Activated naive CD4-positive, alpha-beta T cell (primary cell): ENCODE results near the gene TMEM30A.

Experiments used
- DNase-seq, 4 experiments: peaks; one replicate each; lab custom pipeline; 2025; lab: John Stamatoyannopoulos, UW

Gene TMEM30A

DNA sequence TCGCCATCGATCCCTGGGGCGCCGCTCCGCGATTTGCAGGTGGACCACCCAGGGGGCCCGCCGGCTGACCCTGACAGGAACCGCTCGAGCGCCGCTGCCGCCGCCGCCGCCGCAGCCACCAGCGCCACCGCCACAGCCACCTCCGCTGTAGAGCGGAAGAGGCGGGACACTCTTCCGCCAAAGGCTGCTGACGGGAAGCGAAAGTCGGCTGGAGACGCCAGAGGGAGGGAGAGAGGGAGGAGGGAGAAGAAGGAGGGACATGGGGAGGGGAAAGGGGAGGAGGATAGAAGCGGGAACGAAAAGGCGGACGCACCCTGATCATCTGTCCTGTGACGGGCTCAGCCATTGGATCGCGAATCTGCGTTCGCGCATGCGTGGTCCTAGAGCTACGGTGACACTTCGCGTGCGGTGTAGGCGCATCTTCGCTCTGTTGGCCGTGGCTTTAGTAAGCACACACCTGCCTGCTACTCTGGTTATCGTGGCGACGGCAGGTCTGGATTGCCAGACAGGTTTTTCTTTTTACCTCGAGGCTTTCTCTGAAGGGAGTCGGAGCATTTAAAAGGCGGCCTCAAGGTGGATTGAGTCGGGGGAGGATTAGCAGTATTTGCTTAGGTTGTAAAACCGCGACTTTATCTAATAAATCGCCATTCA lies at the start of gene TMEM30A:
Gene TMEM30A, minus strand, starts transcription at position 161 of the 651 bp plus-strand sequence. Its CDS starts 154 bp downstream, at position 7.
- DNase-seq, result peak; percentile 82 to 90 (median 86)

- DNase-seq, result no peak
Measured at GRCh38 chr6:75333676-75334200, 49.1 kb upstream of the TMEM30A start.

DNA sequence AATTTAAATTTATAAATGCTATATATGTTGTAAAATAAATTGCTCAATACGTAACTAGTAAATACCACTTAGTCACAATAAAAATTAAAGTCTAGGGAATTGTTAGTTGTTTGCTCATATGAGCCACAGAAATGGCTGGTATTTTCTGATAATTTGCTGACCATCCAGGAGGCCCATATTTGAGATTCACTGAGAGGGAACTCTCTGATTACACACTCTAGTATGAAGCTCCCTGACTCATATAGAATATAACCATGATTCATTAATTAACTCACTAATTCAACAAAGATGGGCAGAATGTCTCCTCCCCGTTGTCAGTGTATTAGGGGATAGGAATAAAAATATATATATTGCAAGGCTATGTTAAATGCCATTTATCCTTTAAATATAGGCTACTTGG lies 46.6 kb upstream of the TMEM30A start:
- no peak for DNase-seq

GRCh38 chr6:75329703-75330102 lies 45.1 kb upstream of the TMEM30A start:
- DNase-seq, result no peak

DNA sequence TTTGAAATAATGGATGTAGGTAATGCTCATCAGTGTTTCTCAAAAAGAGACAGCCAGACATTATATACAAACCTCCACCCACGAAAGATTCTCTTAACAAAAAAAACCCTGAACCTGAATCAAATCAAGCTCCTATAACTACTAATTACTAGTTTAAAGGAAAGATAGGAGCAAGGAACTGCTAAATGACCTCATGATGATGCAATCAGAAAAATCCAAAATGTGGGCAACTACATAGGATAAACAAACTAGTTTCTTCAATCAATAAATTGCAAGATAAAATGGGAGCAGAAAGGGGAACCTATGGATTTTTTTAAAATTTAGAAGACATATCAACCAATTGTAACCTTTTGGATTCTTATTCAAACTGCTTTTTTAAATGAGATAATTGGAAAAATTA lies 43.2 kb upstream of the TMEM30A start:
- no peak for DNase-seq

- no peak for DNase-seq
Measured at GRCh38 chr6:75326557-75327258, 42.1 kb upstream of the TMEM30A start.

- no peak for DNase-seq
Measured at GRCh38 chr6:75318900-75319299, 34.3 kb upstream of the TMEM30A start.

- DNase-seq, result no peak
Measured at GRCh38 chr6:75317503-75318206, 33.1 kb upstream of the TMEM30A start.

GRCh38 chr6:75315978-75316377 lies 31.4 kb upstream of the TMEM30A start:
- no peak for DNase-seq

DNA sequence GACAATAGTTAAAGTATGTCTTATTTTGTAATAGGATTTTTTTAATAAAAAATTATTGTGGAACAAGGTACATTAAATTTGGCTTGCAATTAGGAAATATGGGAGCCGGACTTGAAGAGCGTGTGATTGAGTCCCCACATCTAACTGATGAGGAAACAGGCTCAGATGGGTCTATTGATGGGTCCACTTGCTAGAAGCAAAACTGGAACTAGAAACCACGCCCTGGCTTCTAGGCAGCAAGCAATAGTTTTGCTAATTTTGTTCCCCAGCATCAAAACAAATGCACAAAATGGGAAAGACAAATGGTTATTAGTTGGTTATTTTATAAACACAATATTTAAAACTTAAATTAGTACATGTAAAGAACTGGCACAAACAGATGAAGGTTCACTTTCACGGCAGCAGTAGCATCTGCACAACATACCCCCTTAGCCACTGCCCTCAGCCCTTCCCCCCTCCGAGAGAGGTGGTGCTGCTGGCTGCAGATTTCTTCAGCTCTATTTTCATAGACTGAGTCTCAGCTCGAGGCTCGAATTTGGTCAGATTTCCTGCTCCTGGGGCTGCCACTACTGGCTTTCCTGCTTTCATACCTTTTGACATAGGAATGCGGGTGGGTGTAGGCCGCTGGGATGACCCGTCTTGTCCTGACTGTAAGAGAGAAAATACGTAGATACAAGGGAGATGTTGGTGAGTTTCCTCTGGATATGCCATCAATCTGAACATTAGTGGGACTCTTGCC lies 23.8 kb upstream of the TMEM30A start:
- no peak for DNase-seq

- no peak for DNase-seq
Measured at GRCh38 chr6:75307364-75308004, 22.9 kb upstream of the TMEM30A start.

DNA sequence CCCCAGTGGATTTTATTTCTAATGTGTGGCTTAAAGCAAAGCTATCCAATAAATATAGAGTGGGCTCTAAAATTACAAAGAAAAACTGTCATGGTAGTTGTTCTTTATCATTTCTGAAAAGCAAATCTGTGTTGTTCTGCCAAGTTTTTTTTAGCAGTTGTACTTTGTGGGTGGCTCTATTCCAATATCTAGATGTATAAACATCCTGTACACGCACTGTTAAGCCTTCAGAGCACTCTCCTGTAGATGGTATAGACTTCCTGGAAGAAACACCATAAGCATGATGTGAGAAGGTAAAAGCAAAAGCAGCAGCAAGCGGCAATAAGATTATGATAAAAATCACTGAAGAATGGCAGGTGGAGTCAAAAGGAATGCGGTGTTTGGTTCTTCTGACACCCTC lies 21.5 kb upstream of the TMEM30A start:
- no peak for DNase-seq

- no peak for DNase-seq
Measured at GRCh38 chr6:75305573-75305972, 21.0 kb upstream of the TMEM30A start.

DNA sequence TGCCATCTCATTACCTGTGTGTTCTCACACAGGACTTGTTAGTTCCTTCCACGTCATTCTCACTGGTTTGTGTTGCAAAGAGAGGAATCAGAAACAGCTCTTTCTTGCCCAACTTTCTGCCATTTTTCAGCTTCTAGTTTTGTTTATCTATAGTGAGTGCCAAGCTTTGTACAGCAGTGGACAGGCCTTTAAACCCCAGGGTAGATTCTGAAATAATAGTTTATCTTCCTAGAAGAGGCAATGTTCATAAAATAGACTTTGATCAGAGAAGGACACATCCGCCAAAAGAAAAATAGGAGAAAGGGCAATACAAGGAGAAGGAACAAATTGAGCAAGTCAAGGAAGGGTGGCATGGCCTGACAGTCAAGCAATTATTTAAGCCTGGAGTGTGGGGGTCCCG lies 17.7 kb upstream of the TMEM30A start:
- DNase-seq, result no peak

DNA sequence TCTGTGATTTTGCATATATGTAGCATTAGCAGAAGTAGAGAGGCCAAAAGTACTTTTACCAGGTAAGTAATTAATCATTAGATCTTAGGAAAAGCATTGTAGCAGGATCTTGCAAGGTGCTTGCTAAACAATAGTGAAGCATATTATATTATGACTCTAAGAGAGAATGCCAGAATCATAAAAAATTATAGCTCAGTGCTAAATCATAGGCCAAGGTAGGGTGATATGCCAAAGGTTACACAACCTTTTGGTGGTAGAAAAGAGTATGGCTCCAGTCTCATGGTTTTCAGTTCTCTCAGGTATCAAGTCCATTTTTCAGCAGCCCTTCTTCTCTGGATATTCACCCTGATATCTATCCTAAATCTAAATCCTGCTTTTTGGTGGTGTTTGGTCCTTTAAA lies 16.9 kb upstream of the TMEM30A start:
- no peak for DNase-seq

DNA sequence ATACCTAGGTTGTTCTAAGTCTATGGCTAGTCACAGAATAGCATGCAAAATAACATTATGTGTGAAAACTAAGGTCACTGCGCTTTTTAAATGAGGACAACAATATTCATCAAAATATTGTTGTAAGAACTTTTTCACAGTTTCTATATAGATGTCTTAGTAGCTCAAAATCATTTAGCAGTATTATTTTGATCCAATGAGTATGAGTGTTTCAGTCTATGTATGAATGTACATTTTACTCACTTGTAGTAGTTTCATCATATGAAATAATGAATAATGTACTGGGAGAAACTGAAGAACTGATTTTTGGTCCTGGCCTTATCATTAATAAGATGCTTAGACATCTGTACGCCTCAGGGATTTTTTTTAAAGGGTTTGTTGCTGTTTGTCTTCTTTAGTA lies 16.5 kb upstream of the TMEM30A start:
- no peak for DNase-seq

DNA sequence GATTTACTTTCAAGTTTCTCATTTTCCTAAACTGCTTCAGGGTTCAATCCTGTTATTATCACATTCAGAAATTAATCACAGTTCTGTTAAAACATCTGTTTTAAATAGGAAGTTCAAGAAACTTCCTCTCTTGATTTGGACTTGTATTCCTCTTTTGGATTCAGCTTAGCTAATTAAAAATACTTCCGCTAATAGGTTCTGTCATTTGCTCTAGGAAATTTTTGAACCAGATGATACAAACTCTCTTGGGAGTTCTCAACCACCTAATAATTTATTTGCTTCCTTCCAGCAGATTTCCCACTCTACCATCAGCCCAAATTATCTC lies 15.9 kb upstream of the TMEM30A start:
- DNase-seq, result no peak

GRCh38 chr6:75299801-75300530 lies 15.4 kb upstream of the TMEM30A start:
- no peak for DNase-seq

DNA sequence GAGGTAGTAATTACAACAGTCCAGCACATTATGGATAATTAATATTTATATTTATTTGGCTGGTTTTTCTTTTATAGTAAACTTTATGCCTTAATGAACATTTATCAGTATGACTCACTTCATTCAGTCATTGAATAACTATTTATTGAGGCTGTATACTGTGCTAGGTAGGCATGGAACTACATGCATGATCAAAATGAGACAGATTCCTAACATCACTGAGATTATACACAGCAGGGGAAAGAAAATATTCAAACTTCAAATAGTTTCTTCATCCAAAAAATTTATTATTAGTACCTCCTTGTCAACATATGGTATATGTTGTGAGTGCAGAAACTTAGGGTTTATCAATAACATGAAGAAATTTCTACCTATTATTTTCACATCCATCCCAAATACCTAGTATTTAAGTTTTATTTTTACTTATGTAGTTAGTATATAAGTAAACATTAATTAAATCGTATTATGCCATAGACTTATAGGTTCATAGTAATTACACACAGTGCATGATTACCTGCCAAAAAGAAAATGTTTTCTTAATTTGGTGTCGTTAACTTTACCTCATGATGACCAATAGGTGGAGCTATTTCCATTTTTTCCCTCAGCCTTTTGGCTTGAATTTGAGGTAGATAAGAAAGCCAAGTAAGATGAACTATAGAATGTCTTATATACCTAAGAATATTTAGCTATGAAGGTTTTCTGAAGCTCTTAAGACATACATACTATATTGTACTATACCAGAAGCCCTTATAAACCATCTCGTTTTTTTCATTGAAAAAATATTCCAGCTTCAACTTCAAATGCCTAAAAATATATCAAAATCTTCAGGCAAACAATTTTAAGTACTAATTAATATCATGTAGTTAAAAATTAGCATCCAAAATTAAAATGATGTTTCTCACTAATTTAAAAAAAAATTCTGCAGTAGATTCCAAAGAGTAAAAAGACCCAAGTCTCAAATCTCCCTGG lies 12.5 kb upstream of the TMEM30A start:
- no peak for DNase-seq

- no peak for DNase-seq
Measured at GRCh38 chr6:75292555-75292954, 8.0 kb upstream of the TMEM30A start.
